ENCODE results near the gene MTMR4. TPM values are rescaled to one million over a fixed set of nuclear protein-coding genes. Genes with fewer than 3 reads are reported as not detected.
"Not testable (repeated sequence)": the region's sequence is repeated elsewhere in the genome, so short reads cannot be mapped to it uniquely, and the experiment has no call there.

MTMR4 gene
- polyA plus RNA-seq, 3 donors, result 7.2 to 20.7 (median 8.4) TPM

GRCh38 chr17:58487589-58488427 lies 26.6 kb downstream of the MTMR4 start, which contains the start of gene HSF5:
Gene HSF5, minus strand, starts transcription at chr17:58488408. Its CDS starts 134 bp downstream, at chr17:58488274.
- Mint-ChIP-seq H3K27me3 (ENCODE audit: low read depth in 3 of 3) (peaks cover 3 to 12% (median 3%) of the 10 kb centered on the region in 3 donors), H3K9me3 (peaks cover 0 to 4% (median 3%) of the 10 kb centered on the region in 7 donors), H3K4me3 (peak within 1 kb of the TSS; percentile 16 to 67), H3K4me1 (peaks cover 1% of the 10 kb centered on the region), H3K27ac (peak within 1 kb of the TSS in 1 of 7 donors; percentile 40), H3K36me3 (peaks cover 40 to 43% of the 10 kb centered on the region in 2 donors)
- Histone ChIP-seq H2AFZ (ENCODE audit: insufficient read depth, low read depth, low read length, poor library complexity, severe bottlenecking) (peak within 1 kb of the TSS; percentile 82), H3K4me3 (replicated peaks in 1 of 3; ENCODE audit: low read depth in 2 of 3, low read length in 3 of 3) (peak within 1 kb of the TSS in 1 of 3 experiments; percentile 56), H3K9ac (ENCODE audit: insufficient read depth, low read length, poor library complexity, severe bottlenecking) (no peak within 1 kb of the TSS), H3K4me1 (ENCODE audit: control insufficient read depth in 1 of 2, insufficient read depth in 2 of 2, low read length in 2 of 2) (peaks cover 7 to 11% of the 10 kb centered on the region in 2 donors), H3K9me3 (replicated peaks in 1 of 2; ENCODE audit: control insufficient read depth in 1 of 2, insufficient read depth in 1 of 2, low read length in 2 of 2) (no peaks in the 10 kb centered on the region), H3K36me3 (replicated peaks in 1 of 2; ENCODE audit: control insufficient read depth in 1 of 2, insufficient read depth in 2 of 2, low read length in 2 of 2) (peaks cover 38 to 45% of the 10 kb centered on the region in 2 donors), H3K4me2 (replicated peaks; ENCODE audit: extremely low read depth, low read length, poor library complexity, severe bottlenecking) (peak within 1 kb of the TSS; percentile 73), H4K20me1 (ENCODE audit: insufficient read depth, low read length) (no peaks in the 10 kb centered on the region), H3K79me2 (ENCODE audit: insufficient read depth, low read length) (no peaks in the 10 kb centered on the region), H3K27me3 (ENCODE audit: control insufficient read depth in 2 of 2, insufficient read depth in 2 of 2, low read length in 2 of 2) (peaks cover 0 to 6% of the 10 kb centered on the region in 2 donors), H3K27ac (ENCODE audit: low read depth in 1 of 2, low read length in 2 of 2) (no peak within 1 kb of the TSS)
- peak; percentile 81 for TF ChIP-seq CTCF (IDR thresholded peaks at IDR 0.05)
- intact Hi-C loops (cut with micrococcal nuclease), result no loop called here
- DNase-seq, result peak; percentile 42 to 63 (median 43)
- 21% methylated on average over 98 of the region's 98 CpGs for WGBS (ENCODE audit: insufficient coverage)

DNA sequence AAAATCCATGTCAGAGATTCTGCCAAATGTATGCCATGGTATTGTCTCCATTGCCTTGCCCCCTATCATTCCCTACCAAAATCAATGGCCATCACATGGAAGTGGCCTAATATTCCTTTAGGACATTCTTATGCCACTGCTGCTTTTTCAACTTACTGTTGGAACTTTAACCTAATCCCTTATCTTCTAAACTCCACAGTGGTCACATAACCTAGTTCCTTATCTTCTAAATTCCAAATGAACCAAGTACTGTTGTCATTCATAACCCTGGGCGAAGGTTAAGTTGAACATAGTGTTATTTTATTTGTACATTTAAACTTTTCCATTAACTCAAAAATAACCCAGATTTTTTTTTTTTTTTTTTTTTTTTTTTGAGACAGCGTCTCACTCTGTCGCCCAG lies 29.8 kb downstream of the MTMR4 start:
- intact Hi-C loops (cut with micrococcal nuclease), result no loop called here
- no peak overlapping the region for H3K4me3 ChIP-seq (replicated peaks in 1 of 3; ENCODE audit: low read depth in 2 of 3, low read length in 3 of 3)
- H3K36me3 ChIP-seq (replicated peaks in 1 of 2; ENCODE audit: control insufficient read depth in 1 of 2, insufficient read depth in 2 of 2, low read length in 2 of 2), result peaks cover 7 to 12% of the 10 kb centered on the region in 2 donors
- H3K79me2 ChIP-seq (ENCODE audit: insufficient read depth, low read length), result no peaks in the 10 kb centered on the region
- WGBS (ENCODE audit: insufficient coverage), result no CpG with 5 or more reads among the region's 3 CpGs
- H2AFZ ChIP-seq (ENCODE audit: insufficient read depth, low read depth, low read length, poor library complexity, severe bottlenecking), result no peak overlapping the region
- H3K9me3 ChIP-seq (replicated peaks in 1 of 2; ENCODE audit: control insufficient read depth in 1 of 2, insufficient read depth in 1 of 2, low read length in 2 of 2), result no peaks in the 10 kb centered on the region
- Mint-ChIP-seq H3K4me1 (peaks cover 7% of the 10 kb centered on the region), H3K36me3 (peaks cover 11 to 12% of the 10 kb centered on the region in 2 donors), H3K4me3 (no peak overlapping the region), H3K27ac (no peak overlapping the region), H3K9me3 (peaks cover 0 to 4% (median 3%) of the 10 kb centered on the region in 7 donors), H3K27me3 (ENCODE audit: low read depth in 3 of 3) (peaks cover 7 to 13% (median 7%) of the 10 kb centered on the region in 3 donors)
- H4K20me1 ChIP-seq (ENCODE audit: insufficient read depth, low read length), result no peaks in the 10 kb centered on the region
- TF ChIP-seq CTCF (IDR thresholded peaks at IDR 0.05), result no peak
- no peak for DNase-seq
- H3K4me1 ChIP-seq (ENCODE audit: control insufficient read depth in 1 of 2, insufficient read depth in 2 of 2, low read length in 2 of 2), result peaks cover 7 to 11% of the 10 kb centered on the region in 2 donors
- H3K27me3 ChIP-seq (ENCODE audit: control insufficient read depth in 2 of 2, insufficient read depth in 2 of 2, low read length in 2 of 2), result peaks cover 0 to 6% of the 10 kb centered on the region in 2 donors
- H3K27ac ChIP-seq (ENCODE audit: low read depth in 1 of 2, low read length in 2 of 2), result no peak overlapping the region
- no peak overlapping the region for H3K9ac ChIP-seq (ENCODE audit: insufficient read depth, low read length, poor library complexity, severe bottlenecking)
- no peak overlapping the region for H3K4me2 ChIP-seq (replicated peaks; ENCODE audit: extremely low read depth, low read length, poor library complexity, severe bottlenecking)

DNA sequence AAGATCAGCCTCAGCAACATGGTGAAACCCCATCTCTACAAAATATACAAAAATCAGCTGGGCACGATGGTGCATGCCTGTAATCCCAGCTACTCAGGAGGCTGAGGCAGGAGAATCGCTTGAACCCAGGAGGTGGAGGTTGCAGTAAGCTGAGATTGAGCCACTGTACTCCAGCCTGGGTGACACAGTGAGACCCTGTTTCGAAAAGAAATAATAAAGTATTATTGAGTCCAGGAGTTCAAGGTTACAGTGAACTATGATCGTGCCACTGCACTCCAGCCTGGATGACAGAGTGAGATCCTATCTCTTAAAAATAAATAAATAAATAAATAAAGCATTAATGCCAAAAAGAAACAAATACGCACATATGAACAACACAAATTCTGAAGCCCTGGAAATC lies 32.6 kb downstream of the MTMR4 start:
- H3K27ac ChIP-seq (ENCODE audit: low read depth in 1 of 2, low read length in 2 of 2); H3K4me2 ChIP-seq (replicated peaks; ENCODE audit: extremely low read depth, low read length, poor library complexity, severe bottlenecking); H3K27ac Mint-ChIP-seq; H3K79me2 ChIP-seq (ENCODE audit: insufficient read depth, low read length); DNase-seq; H4K20me1 ChIP-seq (ENCODE audit: insufficient read depth, low read length); H3K36me3 Mint-ChIP-seq; H3K9me3 Mint-ChIP-seq; H3K4me3 ChIP-seq (replicated peaks in 1 of 3; ENCODE audit: low read depth in 2 of 3, low read length in 3 of 3); H3K4me1 ChIP-seq (ENCODE audit: control insufficient read depth in 1 of 2, insufficient read depth in 2 of 2, low read length in 2 of 2); H3K27me3 ChIP-seq (ENCODE audit: control insufficient read depth in 2 of 2, insufficient read depth in 2 of 2, low read length in 2 of 2); H3K4me1 Mint-ChIP-seq; intact Hi-C loops (cut with micrococcal nuclease); H3K36me3 ChIP-seq (replicated peaks in 1 of 2; ENCODE audit: control insufficient read depth in 1 of 2, insufficient read depth in 2 of 2, low read length in 2 of 2); H2AFZ ChIP-seq (ENCODE audit: insufficient read depth, low read depth, low read length, poor library complexity, severe bottlenecking); H3K27me3 Mint-ChIP-seq (ENCODE audit: low read depth in 3 of 3); H3K4me3 Mint-ChIP-seq; H3K9ac ChIP-seq (ENCODE audit: insufficient read depth, low read length, poor library complexity, severe bottlenecking); H3K9me3 ChIP-seq (replicated peaks in 1 of 2; ENCODE audit: control insufficient read depth in 1 of 2, insufficient read depth in 1 of 2, low read length in 2 of 2): not testable (repeated sequence)
- no CpG with 5 or more reads among the region's 5 CpGs for WGBS (ENCODE audit: insufficient coverage)

Measured in CD14-positive monocyte (primary cell).